HG03103 (cell line): ENCODE data around the gene TPPP2.
"Not testable (repeated sequence)": the region's sequence is repeated elsewhere in the genome, so short reads cannot be mapped to it uniquely, and the experiment has no call there.

Experiments used
- ATAC-seq: cut with Tn5 transposase; IDR thresholded peaks from one replicate; pipeline ENCODE4 v1.9.1; 2021; ENCODE audit warnings: low read depth; ENCODE audit not compliant: unreplicated experiment

Gene TPPP2

GRCh38 chr14:21036751-21037150, 6.7 kb downstream of the TPPP2 start:
- ATAC-seq, result no peak

- no peak for ATAC-seq
Observed at GRCh38 chr14:21037156-21037555, 7.1 kb downstream of the TPPP2 start.

- no peak for ATAC-seq
Observed at GRCh38 chr14:21038441-21039422, 8.7 kb downstream of the TPPP2 start.

GRCh38 chr14:21039585-21040369, 9.8 kb downstream of the TPPP2 start:
- ATAC-seq, result no peak

- no peak for ATAC-seq
Observed at GRCh38 chr14:21040370-21040925, 10.4 kb downstream of the TPPP2 start.

- not testable (repeated sequence) for ATAC-seq
Observed at GRCh38 chr14:21040941-21041340, 10.9 kb downstream of the TPPP2 start.

GRCh38 chr14:21041676-21042433, 11.8 kb downstream of the TPPP2 start, which contains the start of gene RNASE7:
Gene RNASE7, plus strand, starts transcription at chr14:21042362. Its CDS starts 631 bp downstream, at chr14:21042993.
- no peak for ATAC-seq

GRCh38 chr14:21042918-21043317, 12.9 kb downstream of the TPPP2 start:
- ATAC-seq, result no peak

GRCh38 chr14:21043387-21043973, 13.5 kb downstream of the TPPP2 start:
- no peak for ATAC-seq

GRCh38 chr14:21043974-21044618, 14.1 kb downstream of the TPPP2 start:
- ATAC-seq, result no peak

GRCh38 chr14:21047378-21047781, 17.4 kb downstream of the TPPP2 start:
- ATAC-seq, result no peak

GRCh38 chr14:21048638-21049037, 18.6 kb downstream of the TPPP2 start:
- no peak for ATAC-seq

GRCh38 chr14:21049271-21049673, 19.3 kb downstream of the TPPP2 start:
- ATAC-seq, result no peak

- no peak for ATAC-seq
Observed at GRCh38 chr14:21050597-21050996, 20.6 kb downstream of the TPPP2 start.

GRCh38 chr14:21053184-21054122, 23.4 kb downstream of the TPPP2 start:
- ATAC-seq, result no peak

GRCh38 chr14:21054123-21054767, 24.2 kb downstream of the TPPP2 start:
- ATAC-seq, result no peak

GRCh38 chr14:21054768-21055145, 24.7 kb downstream of the TPPP2 start:
- no peak for ATAC-seq
